ENCODE results near the gene PRAC1.

Gene PRAC1

GRCh38 chr17:48722201-48722907 lies at the start of gene PRAC1:
Gene PRAC1, minus strand, starts transcription at chr17:48722518. Its CDS starts 126 bp downstream, at chr17:48722392.
- no peak for DNase-seq

GRCh38 chr17:48770954-48771353 lies 48.6 kb upstream of the PRAC1 start:
- DNase-seq = no peak

- DNase-seq = no peak
These were observed 46.8 kb upstream of the PRAC1 start for GRCh38 chr17:48769009-48769675.

GRCh38 chr17:48767263-48767774 lies 45.0 kb upstream of the PRAC1 start:
- no peak for DNase-seq

GRCh38 chr17:48761114-48761513 lies 38.8 kb upstream of the PRAC1 start:
- DNase-seq = no peak

- peak; percentile 25 for DNase-seq
These were observed 38.1 kb upstream of the PRAC1 start for GRCh38 chr17:48760411-48760810.

GRCh38 chr17:48759288-48759687 lies 37.0 kb upstream of the PRAC1 start:
- DNase-seq = peak; percentile 21

GRCh38 chr17:48757524-48757961 lies 35.2 kb upstream of the PRAC1 start:
- no peak for DNase-seq

- DNase-seq = peak; percentile 84
These were observed 34.5 kb upstream of the PRAC1 start for GRCh38 chr17:48756830-48757251.

- DNase-seq = no peak
These were observed 33.0 kb upstream of the PRAC1 start for GRCh38 chr17:48755356-48755755.

GRCh38 chr17:48754500-48755261 lies 32.4 kb upstream of the PRAC1 start:
- no peak for DNase-seq

- no peak for DNase-seq
These were observed 31.6 kb upstream of the PRAC1 start for GRCh38 chr17:48753794-48754499.

- DNase-seq = no peak
These were observed 30.3 kb upstream of the PRAC1 start for GRCh38 chr17:48752399-48753288.

- DNase-seq = no peak
These were observed 29.5 kb upstream of the PRAC1 start for GRCh38 chr17:48751733-48752398.

GRCh38 chr17:48751172-48751571 lies 28.9 kb upstream of the PRAC1 start:
- no peak for DNase-seq

GRCh38 chr17:48749621-48750553 lies 27.6 kb upstream of the PRAC1 start:
- no peak for DNase-seq

GRCh38 chr17:48748718-48749566 lies 26.6 kb upstream of the PRAC1 start:
- no peak for DNase-seq

- no peak for DNase-seq
These were observed 25.4 kb upstream of the PRAC1 start for GRCh38 chr17:48747445-48748363.
